NCI-H82 (cell line): ENCODE data around the gene HMGB4.

ENCODE experiments used
- DNase-seq: peaks from one replicate; lab custom pipeline; 2025; lab: John Stamatoyannopoulos, UW

HMGB4 gene

DNA sequence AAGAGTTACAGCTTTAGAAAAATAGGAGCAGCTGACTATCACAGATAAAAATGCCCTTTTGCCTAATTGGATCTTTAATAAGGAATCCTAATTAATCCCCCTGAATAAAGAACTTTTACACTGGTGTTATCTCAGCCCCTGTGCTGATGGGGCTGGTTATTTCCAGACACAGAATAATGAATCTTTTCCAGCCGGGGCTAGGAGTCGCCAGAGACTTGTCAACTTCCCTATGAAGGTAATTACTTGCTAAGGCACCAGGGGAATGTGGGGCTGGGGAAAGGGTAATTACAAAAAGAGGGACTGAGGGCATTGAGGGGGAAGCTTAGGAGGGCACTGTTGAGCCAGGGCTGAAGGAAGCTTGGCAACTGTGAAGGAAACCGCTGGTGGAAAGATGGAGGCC lies 34.5 kb downstream of the HMGB4 start:
- DNase-seq = peak; percentile 21

DNA sequence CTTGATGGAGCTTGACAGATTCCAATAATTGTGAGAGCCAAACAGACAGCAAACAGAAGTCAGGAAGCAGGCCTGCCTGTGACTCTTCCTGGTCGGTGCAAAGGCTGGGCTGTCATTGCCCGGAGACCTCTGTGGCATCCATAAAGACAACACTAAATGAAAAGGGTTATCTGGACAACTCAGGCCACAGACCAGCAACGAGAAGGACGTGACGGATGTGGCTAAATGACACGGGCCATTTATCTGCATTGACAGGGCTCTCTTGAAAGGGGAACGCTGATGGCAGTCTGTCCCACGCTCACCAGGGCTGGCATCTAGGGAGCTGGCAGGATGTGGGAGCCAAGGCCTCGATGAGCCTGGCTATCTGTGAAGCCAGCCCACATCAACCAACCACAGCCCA lies 35.0 kb downstream of the HMGB4 start:
- DNase-seq = no peak

DNA sequence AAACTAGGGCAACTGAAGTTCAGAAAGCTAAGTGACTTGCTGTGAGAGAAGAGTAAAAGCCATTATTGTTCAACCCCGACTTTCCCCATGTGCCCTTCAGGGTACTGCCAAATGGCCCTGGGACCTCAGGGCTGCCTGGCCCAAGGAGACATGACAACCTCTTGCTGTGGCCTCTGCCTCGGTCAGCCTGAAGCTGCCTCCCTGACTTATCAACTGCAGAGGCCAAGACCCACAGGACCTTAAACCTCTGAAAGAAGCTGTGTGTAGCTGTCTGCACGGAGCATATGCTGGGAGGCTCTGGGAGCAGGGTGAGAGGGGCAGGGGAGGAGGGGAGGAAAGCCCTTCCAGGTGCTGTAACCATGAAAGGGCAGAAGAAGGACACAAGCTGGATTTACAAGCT lies 35.9 kb downstream of the HMGB4 start:
- DNase-seq = peak; percentile 67

DNA sequence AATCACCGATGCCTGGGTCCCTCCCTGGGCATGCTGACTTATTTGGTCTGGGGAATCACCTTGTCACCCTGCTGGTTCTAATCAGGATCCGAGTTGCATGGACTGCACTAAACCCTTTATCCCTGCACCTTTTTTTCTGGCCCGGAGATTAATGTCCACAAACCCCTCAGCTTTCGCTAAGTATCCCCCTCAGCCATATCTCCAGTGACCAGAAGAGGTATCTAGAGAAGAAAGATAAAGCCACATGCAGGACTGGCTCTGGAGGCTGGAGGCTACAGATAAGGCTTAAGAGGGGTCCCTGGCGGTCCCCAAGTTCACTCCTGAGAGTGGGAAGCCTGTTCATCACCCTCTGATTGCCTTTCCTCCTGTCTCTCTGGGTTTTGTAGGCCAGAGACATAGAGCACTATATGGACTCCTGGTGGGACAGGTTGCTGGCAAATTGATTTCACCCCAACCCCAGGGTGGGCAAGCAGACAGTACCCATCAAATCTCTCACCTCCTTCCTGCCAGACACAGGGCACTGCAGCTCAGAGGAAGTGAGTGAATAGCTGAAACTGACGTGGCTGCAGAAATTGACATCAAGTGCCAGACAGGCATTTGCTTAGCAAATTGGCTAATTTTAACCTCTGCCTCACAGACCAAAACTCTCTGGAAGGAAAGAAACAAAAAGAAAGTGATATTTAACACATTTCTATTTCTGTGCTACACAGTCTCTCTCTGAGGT lies 38.8 kb downstream of the HMGB4 start:
- peak; percentile 29 for DNase-seq

DNA sequence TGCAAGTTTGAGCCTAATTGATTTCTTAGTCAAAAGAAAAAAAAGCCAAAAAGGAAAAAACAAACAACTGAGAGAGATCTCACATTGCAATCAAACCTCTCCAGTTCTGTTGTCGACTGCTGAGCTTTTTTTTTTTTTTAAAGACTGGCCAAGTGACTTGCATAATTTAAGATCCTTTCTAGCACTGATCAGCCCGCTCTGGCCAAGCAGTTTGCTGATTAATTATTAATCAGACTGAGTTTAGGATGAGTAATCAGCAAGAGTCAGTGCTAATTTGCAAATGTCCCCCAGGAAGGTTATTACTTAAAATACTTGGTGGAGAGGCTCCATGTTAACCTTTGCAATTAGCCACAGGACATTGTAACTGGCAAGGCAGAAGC lies 39.3 kb downstream of the HMGB4 start:
- DNase-seq = no peak

DNA sequence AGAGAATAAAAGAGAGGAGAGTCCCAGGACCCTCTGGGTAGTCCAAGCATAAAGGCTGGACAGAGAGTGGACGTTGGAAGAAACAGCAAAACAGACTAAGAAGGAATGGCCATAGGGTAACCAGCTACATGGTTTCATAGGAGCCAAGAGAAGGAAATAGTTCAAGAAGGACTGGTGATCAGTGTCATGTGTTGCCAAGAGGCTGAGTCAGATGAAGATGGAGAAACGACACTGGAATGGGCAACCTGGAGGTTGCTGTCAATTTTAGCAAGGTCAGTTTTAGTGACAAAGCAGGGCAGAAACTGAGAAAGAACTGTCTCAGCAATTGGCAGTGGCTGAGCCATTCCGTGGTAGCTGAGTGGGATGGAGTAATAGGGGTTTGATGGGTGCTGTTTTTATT lies 41.4 kb downstream of the HMGB4 start:
- no peak for DNase-seq

DNA sequence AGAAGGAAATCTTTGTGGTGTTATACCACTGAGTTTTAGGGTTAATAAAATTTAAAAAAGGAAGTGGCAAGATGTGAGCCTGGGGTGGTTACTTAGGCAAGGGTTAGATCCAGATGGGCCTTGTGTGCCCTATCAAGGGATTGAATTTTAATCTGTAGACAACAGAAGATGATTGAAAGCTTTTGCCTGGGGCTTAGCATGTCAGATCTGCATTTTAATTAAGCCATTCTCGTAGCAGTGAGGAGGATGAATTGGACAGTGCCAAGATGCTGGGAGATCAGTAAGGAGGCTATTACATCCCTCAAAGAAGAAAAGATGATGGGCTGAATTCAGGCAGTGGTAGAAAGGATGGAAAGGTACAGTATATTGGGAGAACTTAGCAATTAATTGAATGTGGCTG lies 42.3 kb downstream of the HMGB4 start:
- peak; percentile 84 for DNase-seq

DNA sequence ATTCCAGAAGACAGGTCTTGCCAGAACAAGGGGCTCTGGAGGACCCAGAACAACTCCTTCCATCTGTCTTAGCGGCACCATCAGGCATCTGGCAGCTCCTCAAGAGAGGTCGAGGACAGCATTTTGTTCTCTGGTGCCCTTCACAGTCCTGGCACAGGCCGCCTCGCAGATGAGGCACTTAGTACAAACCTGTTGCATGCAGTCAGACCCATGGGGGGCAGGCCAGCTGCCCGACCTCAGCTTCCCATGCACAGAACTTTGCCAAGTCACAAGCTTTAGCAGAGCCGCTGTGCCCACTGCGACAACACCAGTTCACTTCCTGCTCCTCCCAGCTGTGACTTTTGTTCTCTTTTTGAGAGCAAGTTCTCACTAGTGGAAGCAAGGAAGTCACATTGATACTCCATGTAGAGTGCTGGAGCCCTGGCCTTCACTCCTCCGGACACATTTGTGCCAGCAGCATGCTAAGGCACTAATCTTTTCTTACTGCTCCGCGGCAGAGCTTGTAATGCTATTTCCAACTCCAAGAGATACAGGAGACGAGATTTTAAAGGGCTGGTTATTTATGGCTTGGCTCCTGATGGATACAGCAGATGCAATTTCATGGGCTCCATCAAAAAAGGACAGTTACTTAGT lies 44.6 kb downstream of the HMGB4 start:
- no peak for DNase-seq
